HEK293 (cell line): ENCODE results near the gene POGZ.

Experiments
- KLF10 ChIP-seq: fragments of 450-650 bp; IDR thresholded peaks from 2 replicates; pipeline ENCODE4 v1.5.1; 2018; ENCODE audit warnings: missing biosample characterization, mild to moderate bottlenecking, missing genetic modification characterization
- KLF9 ChIP-seq: fragments of 450-650 bp; formaldehyde crosslinking; IDR thresholded peaks from 2 replicates; pipeline ENCODE4 v1.5.1; 2016; ENCODE audit warnings: missing biosample characterization, missing genetic modification characterization, low read depth
- OSR2 ChIP-seq: fragments of 450-650 bp; formaldehyde crosslinking; IDR thresholded peaks from 2 replicates; pipeline ENCODE4 v1.5.1; 2016; ENCODE audit warnings: missing biosample characterization, missing genetic modification characterization
- PRDM1 ChIP-seq: fragments of 450-650 bp; formaldehyde crosslinking; IDR thresholded peaks from 2 replicates; pipeline ENCODE4; 2016; ENCODE audit warnings: missing biosample characterization, missing genetic modification characterization
- SP2 ChIP-seq: fragments of 450-650 bp; formaldehyde crosslinking; IDR thresholded peaks from 2 replicates; pipeline ENCODE4 v1.5.1; 2016; ENCODE audit warnings: missing biosample characterization, missing genetic modification characterization
- YY2 ChIP-seq: fragments of 450-650 bp; formaldehyde crosslinking; IDR thresholded peaks from 2 replicates; pipeline ENCODE4 v1.5.1; 2016; ENCODE audit warnings: missing biosample characterization, missing genetic modification characterization
- ZBTB11 ChIP-seq: fragments of 450-650 bp; formaldehyde crosslinking; conservative IDR thresholded peaks from 2 replicates; pipeline ENCODE4 v1.5.1; 2016; ENCODE audit warnings: low read depth, missing biosample characterization, missing genetic modification characterization
- ZBTB17 ChIP-seq: fragments of 450-650 bp; formaldehyde crosslinking; IDR thresholded peaks from 2 replicates; pipeline ENCODE4 v1.5.1; 2016; ENCODE audit warnings: missing biosample characterization, missing genetic modification characterization
- ZBTB49 ChIP-seq: fragments of 450-650 bp; formaldehyde crosslinking; IDR thresholded peaks from 2 replicates; pipeline ENCODE4 v1.5.1; 2016; ENCODE audit warnings: missing biosample characterization, missing genetic modification characterization, low read depth
- ZBTB8A ChIP-seq: fragments of 450-650 bp; formaldehyde crosslinking; IDR thresholded peaks from 2 replicates; pipeline ENCODE4 v1.5.1; 2016; ENCODE audit warnings: missing biosample characterization, missing genetic modification characterization
- ZEB2 ChIP-seq: fragments of 450-650 bp; formaldehyde crosslinking; IDR thresholded peaks from 2 replicates; pipeline ENCODE4 v1.5.1; 2016; ENCODE audit warnings: missing biosample characterization, missing genetic modification characterization
- ZNF214 ChIP-seq: fragments of 450-650 bp; formaldehyde crosslinking; IDR thresholded peaks from 2 replicates; pipeline ENCODE4 v1.5.1; 2017; ENCODE audit warnings: missing biosample characterization, mild to moderate bottlenecking, missing genetic modification characterization, borderline replicate concordance
- ZNF24 ChIP-seq: fragments of 450-650 bp; formaldehyde crosslinking; IDR thresholded peaks from 2 replicates; pipeline ENCODE4 v1.5.1; 2016; ENCODE audit warnings: missing biosample characterization, missing genetic modification characterization
- ZNF366 ChIP-seq: fragments of 450-650 bp; formaldehyde crosslinking; conservative IDR thresholded peaks from 2 replicates; pipeline ENCODE4 v1.5.1; 2016; ENCODE audit warnings: missing biosample characterization, missing genetic modification characterization
- ZNF391 ChIP-seq: fragments of 450-650 bp; formaldehyde crosslinking; IDR thresholded peaks from 2 replicates; pipeline ENCODE4 v1.5.1; 2016; ENCODE audit warnings: low read depth, missing biosample characterization, missing genetic modification characterization, borderline replicate concordance
- ZNF423 ChIP-seq: fragments of 450-650 bp; formaldehyde crosslinking; IDR thresholded peaks from 2 replicates; pipeline ENCODE4 v1.5.1; 2016; ENCODE audit warnings: missing biosample characterization, missing genetic modification characterization
- ZNF585B ChIP-seq: fragments of 450-650 bp; formaldehyde crosslinking; IDR thresholded peaks from 2 replicates; pipeline ENCODE4 v1.5.1; 2016; ENCODE audit warnings: missing biosample characterization, missing genetic modification characterization
- ZNF600 ChIP-seq: fragments of 450-650 bp; formaldehyde crosslinking; IDR thresholded peaks from 2 replicates; pipeline ENCODE4 v1.5.1; 2016; ENCODE audit warnings: missing biosample characterization, missing genetic modification characterization
- ZNF623 ChIP-seq: fragments of 450-650 bp; formaldehyde crosslinking; IDR thresholded peaks from 2 replicates; pipeline ENCODE4 v1.5.1; 2016; ENCODE audit warnings: missing biosample characterization, missing genetic modification characterization
- ZNF654 ChIP-seq: fragments of 450-650 bp; formaldehyde crosslinking; IDR thresholded peaks from 2 replicates; pipeline ENCODE4 v1.5.1; 2016; ENCODE audit warnings: low read depth, missing biosample characterization, missing genetic modification characterization
- ZNF670 ChIP-seq: fragments of 450-650 bp; formaldehyde crosslinking; IDR thresholded peaks from 2 replicates; pipeline ENCODE4 v1.5.1; 2016; ENCODE audit warnings: missing biosample characterization, missing genetic modification characterization, low read depth
- ZNF76 ChIP-seq: fragments of 450-650 bp; formaldehyde crosslinking; IDR thresholded peaks from 2 replicates; pipeline ENCODE4; 2016; ENCODE audit warnings: low read depth, missing biosample characterization, missing genetic modification characterization, borderline replicate concordance
- ZSCAN4 ChIP-seq: fragments of 450-650 bp; formaldehyde crosslinking; IDR thresholded peaks from 2 replicates; pipeline ENCODE4 v1.5.1; 2017; ENCODE audit warnings: missing biosample characterization, missing genetic modification characterization
- TF ChIP-seq, protein P1 (sequence below): fragments of 450-650 bp; formaldehyde crosslinking; IDR thresholded peaks from 2 replicates; pipeline ENCODE4 v1.5.1; 2016; ENCODE audit warnings: missing biosample characterization, missing genetic modification characterization
- TF ChIP-seq, protein P2 (sequence below): fragments of 450-650 bp; formaldehyde crosslinking; IDR thresholded peaks from 2 replicates; pipeline ENCODE4 v1.5.1; 2016; ENCODE audit warnings: missing biosample characterization, missing genetic modification characterization

POGZ gene

GRCh38 chr1:151399324-151400171, 59.7 kb downstream of the POGZ start, which contains the start of gene PSMB4 (continued):
- TF ChIP-seq ZSCAN4 (tag by site-specific recombination) (0 out of 2 replicates have a peak, but pooled peaks have one; percentile 5), KLF9 (tag by site-specific recombination) (peak; percentile 17; the same call in 1 of the 2 replicates), ZEB2 (tag by site-specific recombination) (no peak; the same call in none of the 2 replicates), YY2 (tag by site-specific recombination) (peak; percentile 86), ZNF366 (tag by site-specific recombination) (no peak), ZBTB49 (tag by site-specific recombination) (no peak), ZBTB17 (peak; percentile 99), ZNF585B (tag by site-specific recombination) (no peak), ZNF670 (tag by site-specific recombination) (no peak), ZNF600 (tag by site-specific recombination) (peak; percentile 6; the same call in 1 of the 2 replicates), ZBTB8A (tag by site-specific recombination) (peak; percentile 32; the same call in 1 of the 2 replicates), KLF10 (tag by site-specific recombination) (0 out of 2 replicates have a peak, but pooled peaks have one; percentile 12), ZNF76 (tag by site-specific recombination) (peak; percentile 85; the same call in 1 of the 2 replicates), ZBTB11 (tag by site-specific recombination) (peak; percentile 96), ZNF654 (tag by site-specific recombination) (0 out of 2 replicates have a peak, but pooled peaks have one; percentile 2), OSR2 (tag by site-specific recombination) (peak; percentile 40; the same call in 1 of the 2 replicates), ZNF214 (tag by site-specific recombination) (no peak), ZNF391 (tag by site-specific recombination) (peak; percentile 83; the same call in 1 of the 2 replicates), ZNF24 (tag by site-specific recombination) (peak; percentile 83), ZNF623 (tag by site-specific recombination) (no peak), ZNF423 (tag by site-specific recombination) (0 out of 2 replicates have a peak, but pooled peaks have one; percentile 15), PRDM1 (tag by site-specific recombination) (peak; percentile 50; the same call in 1 of the 2 replicates), SP2 (tag by site-specific recombination) (peak; percentile 83)
- TF ChIP-seq, protein P1, sequence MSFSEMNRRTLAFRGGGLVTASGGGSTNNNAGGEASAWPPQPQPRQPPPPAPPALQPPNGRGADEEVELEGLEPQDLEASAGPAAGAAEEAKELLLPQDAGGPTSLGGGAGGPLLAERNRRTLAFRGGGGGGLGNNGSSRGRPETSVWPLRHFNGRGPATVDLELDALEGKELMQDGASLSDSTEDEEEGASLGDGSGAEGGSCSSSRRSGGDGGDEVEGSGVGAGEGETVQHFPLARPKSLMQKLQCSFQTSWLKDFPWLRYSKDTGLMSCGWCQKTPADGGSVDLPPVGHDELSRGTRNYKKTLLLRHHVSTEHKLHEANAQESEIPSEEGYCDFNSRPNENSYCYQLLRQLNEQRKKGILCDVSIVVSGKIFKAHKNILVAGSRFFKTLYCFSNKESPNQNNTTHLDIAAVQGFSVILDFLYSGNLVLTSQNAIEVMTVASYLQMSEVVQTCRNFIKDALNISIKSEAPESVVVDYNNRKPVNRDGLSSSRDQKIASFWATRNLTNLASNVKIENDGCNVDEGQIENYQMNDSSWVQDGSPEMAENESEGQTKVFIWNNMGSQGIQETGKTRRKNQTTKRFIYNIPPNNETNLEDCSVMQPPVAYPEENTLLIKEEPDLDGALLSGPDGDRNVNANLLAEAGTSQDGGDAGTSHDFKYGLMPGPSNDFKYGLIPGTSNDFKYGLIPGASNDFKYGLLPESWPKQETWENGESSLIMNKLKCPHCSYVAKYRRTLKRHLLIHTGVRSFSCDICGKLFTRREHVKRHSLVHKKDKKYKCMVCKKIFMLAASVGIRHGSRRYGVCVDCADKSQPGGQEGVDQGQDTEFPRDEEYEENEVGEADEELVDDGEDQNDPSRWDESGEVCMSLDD (tag by site-specific recombination), result peak; percentile 88
- TF ChIP-seq, protein P2, sequence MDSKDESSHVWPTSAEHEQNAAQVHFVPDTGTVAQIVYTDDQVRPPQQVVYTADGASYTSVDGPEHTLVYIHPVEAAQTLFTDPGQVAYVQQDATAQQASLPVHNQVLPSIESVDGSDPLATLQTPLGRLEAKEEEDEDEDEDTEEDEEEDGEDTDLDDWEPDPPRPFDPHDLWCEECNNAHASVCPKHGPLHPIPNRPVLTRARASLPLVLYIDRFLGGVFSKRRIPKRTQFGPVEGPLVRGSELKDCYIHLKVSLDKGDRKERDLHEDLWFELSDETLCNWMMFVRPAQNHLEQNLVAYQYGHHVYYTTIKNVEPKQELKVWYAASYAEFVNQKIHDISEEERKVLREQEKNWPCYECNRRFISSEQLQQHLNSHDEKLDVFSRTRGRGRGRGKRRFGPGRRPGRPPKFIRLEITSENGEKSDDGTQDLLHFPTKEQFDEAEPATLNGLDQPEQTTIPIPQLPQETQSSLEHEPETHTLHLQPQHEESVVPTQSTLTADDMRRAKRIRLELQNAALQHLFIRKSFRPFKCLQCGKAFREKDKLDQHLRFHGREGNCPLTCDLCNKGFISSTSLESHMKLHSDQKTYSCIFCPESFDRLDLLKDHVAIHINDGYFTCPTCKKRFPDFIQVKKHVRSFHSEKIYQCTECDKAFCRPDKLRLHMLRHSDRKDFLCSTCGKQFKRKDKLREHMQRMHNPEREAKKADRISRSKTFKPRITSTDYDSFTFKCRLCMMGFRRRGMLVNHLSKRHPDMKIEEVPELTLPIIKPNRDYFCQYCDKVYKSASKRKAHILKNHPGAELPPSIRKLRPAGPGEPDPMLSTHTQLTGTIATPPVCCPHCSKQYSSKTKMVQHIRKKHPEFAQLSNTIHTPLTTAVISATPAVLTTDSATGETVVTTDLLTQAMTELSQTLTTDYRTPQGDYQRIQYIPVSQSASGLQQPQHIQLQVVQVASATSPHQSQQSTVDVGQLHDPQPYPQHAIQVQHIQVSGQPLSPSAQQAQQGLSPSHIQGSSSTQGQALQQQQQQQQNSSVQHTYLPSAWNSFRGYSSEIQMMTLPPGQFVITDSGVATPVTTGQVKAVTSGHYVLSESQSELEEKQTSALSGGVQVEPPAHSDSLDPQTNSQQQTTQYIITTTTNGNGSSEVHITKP, result peak; percentile 97
